Mesothelial cell of epicardium (in vitro differentiated cells): Measurements from ENCODE around the gene HBZ. TPM values are rescaled to one million over a fixed set of nuclear protein-coding genes. Genes with fewer than 3 reads are reported as not detected.

Experiments
- DNase-seq, 2 experiments: peaks; one replicate each; pipeline ENCODE4 v3.0.0; 2021; ENCODE audit warnings: low spot score in 2 of 2; ENCODE audit not compliant: unreplicated experiment in 2 of 2
- H3K27ac Mint-ChIP-seq: 2 replicates; pipeline ENCODE4 v1.8.0; 2021; ENCODE audit warnings: mixed read lengths
- H3K27me3 Mint-ChIP-seq: 2 replicates; pipeline ENCODE4 v1.8.0; 2021; ENCODE audit warnings: low read depth, mixed read lengths
- H3K36me3 Mint-ChIP-seq: 2 replicates; pipeline ENCODE4 v1.8.0; 2021; ENCODE audit warnings: mixed read lengths
- H3K4me1 Mint-ChIP-seq: 2 replicates; pipeline ENCODE4 v1.8.0; 2021; ENCODE audit warnings: mixed read lengths
- H3K4me3 Mint-ChIP-seq: 2 replicates; pipeline ENCODE4 v1.8.0; 2021; ENCODE audit warnings: mild to moderate bottlenecking, moderate library complexity, mixed read lengths
- H3K9me3 Mint-ChIP-seq: 2 replicates; pipeline ENCODE4 v1.8.0; 2021; ENCODE audit warnings: mixed read lengths
- total RNA-seq: library from RNA; stranded (reverse); gene quantifications from 3 replicates; pipeline ENCODE4 v1.2.1, GENCODE V29; 2021
- TF ChIP-seq, protein P1 (sequence below): fragments of 200-600 bp; sonication (generic); IDR thresholded peaks from one replicate; pipeline ENCODE4 v1.5.0; 2021; ENCODE audit warnings: antibody characterized with exemption; ENCODE audit not compliant: unreplicated experiment

The HBZ gene
- total RNA-seq, 1 donor from 2014 or later: not detected

DNA sequence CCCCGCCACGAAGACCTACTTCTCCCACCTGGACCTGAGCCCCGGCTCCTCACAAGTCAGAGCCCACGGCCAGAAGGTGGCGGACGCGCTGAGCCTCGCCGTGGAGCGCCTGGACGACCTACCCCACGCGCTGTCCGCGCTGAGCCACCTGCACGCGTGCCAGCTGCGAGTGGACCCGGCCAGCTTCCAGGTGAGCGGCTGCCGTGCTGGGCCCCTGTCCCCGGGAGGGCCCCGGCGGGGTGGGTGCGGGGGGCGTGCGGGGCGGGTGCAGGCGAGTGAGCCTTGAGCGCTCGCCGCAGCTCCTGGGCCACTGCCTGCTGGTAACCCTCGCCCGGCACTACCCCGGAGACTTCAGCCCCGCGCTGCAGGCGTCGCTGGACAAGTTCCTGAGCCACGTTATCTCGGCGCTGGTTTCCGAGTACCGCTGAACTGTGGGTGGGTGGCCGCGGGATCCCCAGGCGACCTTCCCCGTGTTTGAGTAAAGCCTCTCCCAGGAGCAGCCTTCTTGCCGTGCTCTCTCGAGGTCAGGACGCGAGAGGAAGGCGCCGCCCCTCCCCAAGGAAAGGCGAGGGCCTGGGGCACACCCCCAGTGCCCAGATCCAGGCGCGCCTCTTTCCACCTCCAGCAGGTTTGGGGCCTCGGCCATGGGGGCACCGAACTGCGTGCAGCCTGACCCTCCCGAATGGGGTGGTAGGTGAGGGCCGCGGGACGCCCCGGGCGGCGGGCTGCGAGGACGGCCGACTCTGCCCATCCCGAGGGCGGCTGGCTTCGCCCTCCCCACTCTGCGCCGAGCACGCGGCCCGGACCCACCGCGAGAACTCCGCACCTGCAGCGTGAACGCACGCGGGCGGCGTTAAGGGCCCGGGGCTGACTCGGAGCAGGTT lies 28.5 kb downstream of the HBZ start:
- TF ChIP-seq, protein P1, sequence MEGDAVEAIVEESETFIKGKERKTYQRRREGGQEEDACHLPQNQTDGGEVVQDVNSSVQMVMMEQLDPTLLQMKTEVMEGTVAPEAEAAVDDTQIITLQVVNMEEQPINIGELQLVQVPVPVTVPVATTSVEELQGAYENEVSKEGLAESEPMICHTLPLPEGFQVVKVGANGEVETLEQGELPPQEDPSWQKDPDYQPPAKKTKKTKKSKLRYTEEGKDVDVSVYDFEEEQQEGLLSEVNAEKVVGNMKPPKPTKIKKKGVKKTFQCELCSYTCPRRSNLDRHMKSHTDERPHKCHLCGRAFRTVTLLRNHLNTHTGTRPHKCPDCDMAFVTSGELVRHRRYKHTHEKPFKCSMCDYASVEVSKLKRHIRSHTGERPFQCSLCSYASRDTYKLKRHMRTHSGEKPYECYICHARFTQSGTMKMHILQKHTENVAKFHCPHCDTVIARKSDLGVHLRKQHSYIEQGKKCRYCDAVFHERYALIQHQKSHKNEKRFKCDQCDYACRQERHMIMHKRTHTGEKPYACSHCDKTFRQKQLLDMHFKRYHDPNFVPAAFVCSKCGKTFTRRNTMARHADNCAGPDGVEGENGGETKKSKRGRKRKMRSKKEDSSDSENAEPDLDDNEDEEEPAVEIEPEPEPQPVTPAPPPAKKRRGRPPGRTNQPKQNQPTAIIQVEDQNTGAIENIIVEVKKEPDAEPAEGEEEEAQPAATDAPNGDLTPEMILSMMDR: no peak

GRCh38 chr16:181565-182021 lies 29.1 kb downstream of the HBZ start:
- peaks cover 2% of the 10 kb centered on the region for H3K4me1 Mint-ChIP-seq
- peaks cover 11% of the 10 kb centered on the region for H3K36me3 Mint-ChIP-seq
- TF ChIP-seq, protein P1: peak; percentile 100
- no peak overlapping the region for H3K4me3 Mint-ChIP-seq
- H3K27ac Mint-ChIP-seq: no peak overlapping the region
- H3K27me3 Mint-ChIP-seq: peaks cover 30% of the 10 kb centered on the region
- no peaks in the 10 kb centered on the region for H3K9me3 Mint-ChIP-seq
- peak; percentile 71 to 93 for DNase-seq

More for the DNA sequence above, 28.5 kb downstream of the HBZ start:
- Mint-ChIP-seq H3K36me3 (peaks cover 11% of the 10 kb centered on the region), H3K27me3 (peaks cover 31% of the 10 kb centered on the region), H3K4me1 (peaks cover 2% of the 10 kb centered on the region), H3K4me3 (peak overlapping the region; percentile 46), H3K27ac (no peak overlapping the region), H3K9me3 (no peaks in the 10 kb centered on the region)
- DNase-seq: peak in 1 of 2 experiments; percentile 61

DNA sequence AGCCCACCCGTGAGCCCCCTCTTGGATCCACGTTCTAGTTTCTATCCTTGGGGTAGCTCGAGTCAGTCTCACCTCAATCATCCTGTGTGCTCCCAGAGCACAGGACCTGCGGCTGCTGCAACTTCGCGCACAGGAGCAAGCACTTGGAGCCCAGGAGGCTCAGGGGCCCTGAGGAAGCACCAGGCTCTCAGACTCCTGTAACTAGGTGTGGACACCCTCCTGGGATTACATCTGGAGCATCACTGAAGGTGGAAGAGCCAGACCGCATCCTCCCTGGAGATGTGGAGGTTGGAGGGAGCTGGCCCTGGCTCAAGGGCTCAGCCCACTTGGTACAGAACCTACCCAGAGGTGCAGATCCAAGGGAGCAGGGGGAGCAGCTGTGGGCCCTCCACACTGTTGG lies 30.6 kb downstream of the HBZ start:
- H3K4me1 Mint-ChIP-seq: peaks cover 2% of the 10 kb centered on the region
- TF ChIP-seq, protein P1: no peak
- H3K27me3 Mint-ChIP-seq: peaks cover 19% of the 10 kb centered on the region

GRCh38 chr16:185213-185612 lies 32.8 kb downstream of the HBZ start:
- TF ChIP-seq, protein P1: no peak
- no peaks in the 10 kb centered on the region for H3K9me3 Mint-ChIP-seq
- H3K36me3 Mint-ChIP-seq: peaks cover 31% of the 10 kb centered on the region
- no peak overlapping the region for H3K4me3 Mint-ChIP-seq
- peak overlapping the region; percentile 30 for H3K27ac Mint-ChIP-seq
- no peaks in the 10 kb centered on the region for H3K27me3 Mint-ChIP-seq
- peaks cover 2% of the 10 kb centered on the region for H3K4me1 Mint-ChIP-seq
- no peak for DNase-seq

More for the DNA sequence above, 30.6 kb downstream of the HBZ start:
- Mint-ChIP-seq H3K27ac (no peak overlapping the region), H3K9me3 (no peaks in the 10 kb centered on the region), H3K4me3 (no peak overlapping the region), H3K36me3 (peaks cover 15% of the 10 kb centered on the region)
- DNase-seq: no peak

GRCh38 chr16:185691-186090 lies 33.2 kb downstream of the HBZ start:
- DNase-seq: no peak
- H3K27ac Mint-ChIP-seq: no peak overlapping the region
- H3K36me3 Mint-ChIP-seq: peaks cover 32% of the 10 kb centered on the region
- no peaks in the 10 kb centered on the region for H3K9me3 Mint-ChIP-seq
- no peak overlapping the region for H3K4me3 Mint-ChIP-seq
- peaks cover 2% of the 10 kb centered on the region for H3K4me1 Mint-ChIP-seq
- TF ChIP-seq, protein P1: no peak
- H3K27me3 Mint-ChIP-seq: no peaks in the 10 kb centered on the region
